Hepatocyte (in vitro differentiated cells): ENCODE data around the gene RBL2.

Source experiments
- EZH2 ChIP-seq: fragments of 200-600 bp; sonication (generic); IDR thresholded peaks from 2 replicates; pipeline ENCODE4 v1.6.1; 2016; ENCODE audit warnings: antibody characterized with exemption, mild to moderate bottlenecking, borderline replicate concordance
- TF ChIP-seq, protein P1 (sequence below): fragments of 200-600 bp; sonication (generic); IDR thresholded peaks from 2 replicates; pipeline ENCODE4 v1.5.1; 2016; ENCODE audit warnings: antibody characterized with exemption, mild to moderate bottlenecking; ENCODE audit not compliant: poor library complexity

DNA sequence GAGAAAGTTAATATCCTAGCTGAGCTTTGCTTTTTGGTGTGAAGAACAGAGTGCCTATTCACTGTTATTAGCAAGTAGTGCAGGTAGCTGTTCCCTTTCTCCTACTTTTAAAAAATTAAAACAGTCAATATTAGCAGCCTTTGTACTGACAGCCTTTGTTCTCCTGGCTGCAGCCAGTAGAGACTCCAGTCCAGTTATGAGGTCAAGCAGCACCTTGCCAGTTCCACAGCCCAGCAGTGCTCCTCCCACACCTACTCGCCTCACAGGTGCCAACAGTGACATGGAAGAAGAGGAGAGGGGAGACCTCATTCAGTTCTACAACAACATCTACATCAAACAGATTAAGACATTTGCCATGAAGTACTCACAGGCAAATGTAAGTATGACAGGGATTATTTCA lies 46.1 kb downstream of the RBL2 start:
- TF ChIP-seq, protein P1, sequence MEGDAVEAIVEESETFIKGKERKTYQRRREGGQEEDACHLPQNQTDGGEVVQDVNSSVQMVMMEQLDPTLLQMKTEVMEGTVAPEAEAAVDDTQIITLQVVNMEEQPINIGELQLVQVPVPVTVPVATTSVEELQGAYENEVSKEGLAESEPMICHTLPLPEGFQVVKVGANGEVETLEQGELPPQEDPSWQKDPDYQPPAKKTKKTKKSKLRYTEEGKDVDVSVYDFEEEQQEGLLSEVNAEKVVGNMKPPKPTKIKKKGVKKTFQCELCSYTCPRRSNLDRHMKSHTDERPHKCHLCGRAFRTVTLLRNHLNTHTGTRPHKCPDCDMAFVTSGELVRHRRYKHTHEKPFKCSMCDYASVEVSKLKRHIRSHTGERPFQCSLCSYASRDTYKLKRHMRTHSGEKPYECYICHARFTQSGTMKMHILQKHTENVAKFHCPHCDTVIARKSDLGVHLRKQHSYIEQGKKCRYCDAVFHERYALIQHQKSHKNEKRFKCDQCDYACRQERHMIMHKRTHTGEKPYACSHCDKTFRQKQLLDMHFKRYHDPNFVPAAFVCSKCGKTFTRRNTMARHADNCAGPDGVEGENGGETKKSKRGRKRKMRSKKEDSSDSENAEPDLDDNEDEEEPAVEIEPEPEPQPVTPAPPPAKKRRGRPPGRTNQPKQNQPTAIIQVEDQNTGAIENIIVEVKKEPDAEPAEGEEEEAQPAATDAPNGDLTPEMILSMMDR = no peak
- no peak for TF ChIP-seq EZH2
